Measurements from ENCODE around the gene FAM114A1.
"Not testable (repeated sequence)": the region's sequence is repeated elsewhere in the genome, so short reads cannot be mapped to it uniquely, and the experiment has no call there.

Gene FAM114A1

GRCh38 chr4:38904682-38905081 is 37.1 kb downstream of the FAM114A1 start:
- no peak for TF ChIP-seq CTCF (IDR thresholded peaks at IDR 0.05; ENCODE audit: control insufficient read depth, insufficient read depth, low read depth, low read length, missing control alignments)
- H3K4me3 ChIP-seq (ENCODE audit: control insufficient read depth, low read depth, low read length), result no peak overlapping the region
- no peak for DNase-seq (ENCODE audit: low read depth)

GRCh38 chr4:38905652-38906385 is 38.2 kb downstream of the FAM114A1 start:
- no peak overlapping the region for H3K4me3 ChIP-seq (ENCODE audit: control insufficient read depth, low read depth, low read length)
- TF ChIP-seq CTCF (IDR thresholded peaks at IDR 0.05; ENCODE audit: control insufficient read depth, insufficient read depth, low read depth, low read length, missing control alignments), result no peak
- DNase-seq (ENCODE audit: low read depth), result no peak

- no peak overlapping the region for H3K4me3 ChIP-seq (ENCODE audit: control insufficient read depth, low read depth, low read length)
- no peak for TF ChIP-seq CTCF (IDR thresholded peaks at IDR 0.05; ENCODE audit: control insufficient read depth, insufficient read depth, low read depth, low read length, missing control alignments)
- no peak for DNase-seq (ENCODE audit: low read depth)
Observed at GRCh38 chr4:38907696-38908270, 40.2 kb downstream of the FAM114A1 start.

- no peak overlapping the region for H3K4me3 ChIP-seq (ENCODE audit: control insufficient read depth, low read depth, low read length)
- no peak for DNase-seq (ENCODE audit: low read depth)
- no peak for TF ChIP-seq CTCF (IDR thresholded peaks at IDR 0.05; ENCODE audit: control insufficient read depth, insufficient read depth, low read depth, low read length, missing control alignments)
Observed at GRCh38 chr4:38909015-38909414, 41.4 kb downstream of the FAM114A1 start.

GRCh38 chr4:38911257-38911656 is 43.7 kb downstream of the FAM114A1 start:
- H3K4me3 ChIP-seq (ENCODE audit: control insufficient read depth, low read depth, low read length), result no peak overlapping the region
- no peak for DNase-seq (ENCODE audit: low read depth)
- no peak for TF ChIP-seq CTCF (IDR thresholded peaks at IDR 0.05; ENCODE audit: control insufficient read depth, insufficient read depth, low read depth, low read length, missing control alignments)

- DNase-seq (ENCODE audit: low read depth), result no peak
- no peak overlapping the region for H3K4me3 ChIP-seq (ENCODE audit: control insufficient read depth, low read depth, low read length)
- no peak for TF ChIP-seq CTCF (IDR thresholded peaks at IDR 0.05; ENCODE audit: control insufficient read depth, insufficient read depth, low read depth, low read length, missing control alignments)
Observed at GRCh38 chr4:38914854-38915253, 47.2 kb downstream of the FAM114A1 start.

- DNase-seq (ENCODE audit: low read depth); H3K4me3 ChIP-seq (ENCODE audit: control insufficient read depth, low read depth, low read length): not testable (repeated sequence)
Observed at GRCh38 chr4:38916267-38916666, 48.7 kb downstream of the FAM114A1 start.
